Gastrocnemius medialis (tissue), 4 donors: ENCODE measurements around the gene GCDH.

Experiments used
- CTCF ChIP-seq, 5 experiments: fragments of 450-650 bp in 3 of 5; fragments of 200-600 bp in 2 of 5; sonication (generic) in 2 of 5; IDR thresholded peaks in 4 of 5; conservative IDR thresholded peaks in 1 of 5; 1 replicate in 4 of 5; 2 replicates in 1 of 5; pipeline ENCODE4 v1.5.1; 2016 to 2019; ENCODE audit warnings: antibody characterized with exemption in 5 of 5, mild to moderate bottlenecking in 3 of 5, moderate library complexity in 3 of 5
- POLR2A ChIP-seq, 2 donors: fragments of 450-650 bp; IDR thresholded peaks; one replicate each; pipeline ENCODE4 v1.6.1; 2017; ENCODE audit warnings: antibody characterized with exemption in 2 of 2, mild to moderate bottlenecking in 2 of 2, moderate library complexity in 2 of 2

GRCh38 chr19:12937927-12938778 is 47.2 kb downstream of the GCDH start, which contains the start of gene CALR:
- TF ChIP-seq CTCF (IDR thresholded peaks at IDR 0.05 in 4 of 5, conservative IDR thresholded peaks at IDR 0.05 in 1 of 5) (no peak), POLR2A (IDR thresholded peaks at IDR 0.05) (peak; percentile 100)
